ENCODE measurements around the gene ZNF687. TPM values are rescaled to one million over a fixed set of nuclear protein-coding genes. Genes with fewer than 3 reads are reported as not detected.

The ZNF687 gene
- total and polyA plus RNA-seq, 2 of the 4 experiments (the other 2 are of a cell fraction): 5.7 to 10.8 TPM

- Histone ChIP-seq H3K9me1 (ENCODE audit: insufficient read depth, low read length) (peaks cover 4% of the 10 kb centered on the region; the same call in 1 of the 2 replicates), H4K91ac (ENCODE audit: insufficient read depth, low read depth, low read length) (no peak overlapping the region), H2BK20ac (ENCODE audit: low read depth, low read length) (no peak overlapping the region), H3K36me3 (ENCODE audit: control insufficient read depth, insufficient read depth, low read length) (peaks cover 23% of the 10 kb centered on the region), H3K4ac (ENCODE audit: low read depth, low read length) (no peak overlapping the region), H3K9me3 (ENCODE audit: control insufficient read depth, insufficient read depth, low read length) (no peaks in the 10 kb centered on the region), H4K20me1 (ENCODE audit: insufficient read depth, low read length) (no peaks in the 10 kb centered on the region), H3K79me1 (ENCODE audit: low read depth in 1 of 2, low read length in 2 of 2) (peaks cover 7 to 13% of the 10 kb centered on the region in 2 experiments), H3K23ac (ENCODE audit: low read depth, low read length) (no peak overlapping the region), H3K18ac (ENCODE audit: low read depth, low read length) (no peak overlapping the region), H3K4me1 (ENCODE audit: control insufficient read depth, insufficient read depth, low read length) (peaks cover 2% of the 10 kb centered on the region), H3K14ac (replicated peaks; ENCODE audit: low read depth, low read length) (no peak overlapping the region), H4K8ac (ENCODE audit: low read depth in 2 of 2, low read length in 2 of 2) (peak overlapping the region in 1 of 2 experiments; percentile 2; a peak in 1 of 4 replicates), H3K9ac (ENCODE audit: low read depth, low read length) (no peak overlapping the region), H2AFZ (replicated peaks; ENCODE audit: low read length, poor library complexity) (no peak overlapping the region), H3K4me3 (ENCODE audit: insufficient read depth, low read depth, low read length) (no peak overlapping the region), H2BK15ac (ENCODE audit: low read depth, low read length) (no peak overlapping the region), H2AK5ac (ENCODE audit: low read depth, low read length) (no peak overlapping the region), H2BK5ac (ENCODE audit: low read depth, low read length, poor library complexity, severe bottlenecking) (no peak overlapping the region), H3K27me3 (ENCODE audit: control insufficient read depth, insufficient read depth, low read length) (no peaks in the 10 kb centered on the region), H3K27ac (ENCODE audit: insufficient read depth, low read length) (no peak overlapping the region), H2AK9ac (replicated peaks; ENCODE audit: low read depth, low read length, poor library complexity) (no peak overlapping the region), H4K5ac (ENCODE audit: low read depth, low read length) (no peak overlapping the region), H2BK120ac (ENCODE audit: low read depth, low read length) (no peak overlapping the region), H3K4me2 (ENCODE audit: low read depth, low read length) (no peak overlapping the region), H3K56ac (ENCODE audit: extremely low read depth, insufficient read depth, low read length) (no peak overlapping the region)
- in situ Hi-C loops (cut with MboI; ENCODE audit: low sequenced_read_pairs) (loop anchor here (5.0 kb wide), 1 partner anchor 39 kb away; no protein-coding TSS in a partner anchor), dilution Hi-C loops (cut with HindIII; ENCODE audit: low sequenced_read_pairs, unreplicated experiment) (no loop called here), intact Hi-C loops (cut with micrococcal nuclease) (loop anchor here (1.0 to 5.0 kb wide), 2 partner anchors 40 to 144 kb away; partner anchors contain the start of gene PIP5K1A)
- DNase-seq: peak; percentile 86
- POLR2A ChIA-PET (ENCODE audit: unreplicated experiment): interaction anchor here (0.6 to 1.0 kb wide), 3 partner anchors 14 to 241 kb away, joined by 4 to 7 read pairs (median 5); partner anchors contain the start of gene PI4KB
- no TSS peak for BruUV-seq (replicated peaks)
- ATAC-seq (ENCODE audit: low read depth): peak; percentile 96
- CTCF ChIA-PET: interaction anchor here (0.6 to 3.0 kb wide), 20 partner anchors 9 to 151 kb away, joined by 3 to 34 read pairs (median 4); partner anchors contain the start of genes PI4KB and VPS72
- peak; percentile 88 for TF ChIP-seq USF2 (IDR thresholded peaks at IDR 0.05; ENCODE audit: low read depth, low read length)
- TF ChIP-seq CTCF (conservative IDR thresholded peaks at IDR 0.05; ENCODE audit: low read depth, low read length): peak; percentile 85
- TF ChIP-seq SMC3 (IDR thresholded peaks at IDR 0.05; ENCODE audit: low read depth, low read length): peak; percentile 95
- TF ChIP-seq CEBPB (IDR thresholded peaks at IDR 0.05; ENCODE audit: low read depth, low read length): no peak
- TF ChIP-seq POLR2A (IDR thresholded peaks at IDR 0.05; ENCODE audit: low read depth, low read length): no peak
- no peak for TF ChIP-seq CHD1 (IDR thresholded peaks at IDR 0.05; ENCODE audit: low read depth, low read length)
- peak; percentile 85 for TF ChIP-seq RAD21 (IDR thresholded peaks at IDR 0.05; ENCODE audit: low read length)
- no CpG with 5 or more reads among the region's 7 CpGs for WGBS, 2 experiments (ENCODE audit: extremely low coverage in 2 of 2, insufficient read length in 1 of 2)
Observed at GRCh38 chr1:151340870-151341754, 59.0 kb downstream of the ZNF687 start.

All from IMR-90 (cell line).